NT2/D1 (cell line): ENCODE results near the gene STXBP6.

Experiments
- SUZ12 ChIP-seq: IDR thresholded peaks from 2 replicates; pipeline ENCODE4 v1.6.1; 2011; ENCODE audit not compliant: insufficient read length, insufficient read depth; ENCODE audit errors: extremely low read depth
- ZNF274 ChIP-seq: IDR thresholded peaks from 2 replicates; pipeline ENCODE4 v1.6.1; 2011; ENCODE audit warnings: mild to moderate bottlenecking, low read depth, low read length

GRCh38 chr14:24816011-24816928 is 233.7 kb downstream of the STXBP6 start:
- no peak for TF ChIP-seq SUZ12
- TF ChIP-seq ZNF274 = no peak
